Progenitor cell of endocrine pancreas (in vitro differentiated cells): ENCODE results near the gene SETD1B. TPM values are rescaled to one million over a fixed set of nuclear protein-coding genes. Genes with fewer than 3 reads are reported as not detected.

Experiments
- DNase-seq: peaks from one replicate; pipeline ENCODE4 v3.0.0; 2021; ENCODE audit warnings: low spot score; ENCODE audit not compliant: unreplicated experiment
- H3K27ac Mint-ChIP-seq: 2 replicates; pipeline ENCODE4 v1.8.0; 2021; ENCODE audit warnings: mild to moderate bottlenecking, moderate library complexity, mixed read lengths
- H3K27me3 Mint-ChIP-seq: 2 replicates; pipeline ENCODE4 v1.8.0; 2021; ENCODE audit warnings: mixed read lengths
- H3K36me3 Mint-ChIP-seq: 2 replicates; pipeline ENCODE4 v1.8.0; 2022; ENCODE audit warnings: mixed read lengths; ENCODE audit not compliant: insufficient read depth
- H3K4me1 Mint-ChIP-seq: 2 replicates; pipeline ENCODE4 v1.8.0; 2021; ENCODE audit warnings: low read depth, mixed read lengths
- H3K4me3 Mint-ChIP-seq: 2 replicates; pipeline ENCODE4 v1.8.0; 2021; ENCODE audit warnings: low read depth, mild to moderate bottlenecking, moderate library complexity, mixed read lengths
- H3K9me3 Mint-ChIP-seq: 2 replicates; pipeline ENCODE4 v1.8.0; 2021; ENCODE audit warnings: low read depth, mixed read lengths
- CTCF ChIP-seq: fragments of 200-600 bp; sonication (generic); IDR thresholded peaks from one replicate; pipeline ENCODE4 v1.5.0; 2021; ENCODE audit warnings: antibody characterized with exemption, mild to moderate bottlenecking; ENCODE audit not compliant: unreplicated experiment
- total RNA-seq: library from RNA; stranded (reverse); gene quantifications from 2 replicates; pipeline ENCODE4 v1.2.1, GENCODE V29; 2021

Gene SETD1B
- total RNA-seq, 1 donor from 2014 or later, result 28.6 TPM

- no peak for TF ChIP-seq CTCF
- Mint-ChIP-seq H3K27ac (no peak overlapping the region), H3K9me3 (no peaks in the 10 kb centered on the region), H3K27me3 (no peaks in the 10 kb centered on the region), H3K4me3 (no peak overlapping the region), H3K36me3 (peaks cover 3% of the 10 kb centered on the region), H3K4me1 (peaks cover 3% of the 10 kb centered on the region)
- DNase-seq, result no peak
These were observed 39.0 kb upstream of the SETD1B start for GRCh38 chr12:121764808-121765207.

GRCh38 chr12:121765573-121765972 is 38.2 kb upstream of the SETD1B start:
- no peak for DNase-seq
- H3K27me3 Mint-ChIP-seq, result no peaks in the 10 kb centered on the region
- H3K27ac Mint-ChIP-seq, result no peak overlapping the region
- H3K4me1 Mint-ChIP-seq, result peaks cover 4% of the 10 kb centered on the region
- peaks cover 3% of the 10 kb centered on the region for H3K36me3 Mint-ChIP-seq
- no peaks in the 10 kb centered on the region for H3K9me3 Mint-ChIP-seq
- no peak for TF ChIP-seq CTCF
- no peak overlapping the region for H3K4me3 Mint-ChIP-seq

- Mint-ChIP-seq H3K4me1 (peaks cover 4% of the 10 kb centered on the region), H3K27ac (no peak overlapping the region), H3K4me3 (no peak overlapping the region)
These were observed 37.3 kb upstream of the SETD1B start for GRCh38 chr12:121766290-121767039.

GRCh38 chr12:121767525-121768016 is 36.2 kb upstream of the SETD1B start:
- no peaks in the 10 kb centered on the region for H3K9me3 Mint-ChIP-seq
- no peak for DNase-seq
- H3K27me3 Mint-ChIP-seq, result no peaks in the 10 kb centered on the region
- H3K4me1 Mint-ChIP-seq, result peaks cover 1% of the 10 kb centered on the region
- H3K36me3 Mint-ChIP-seq, result no peaks in the 10 kb centered on the region
- H3K27ac Mint-ChIP-seq, result no peak overlapping the region
- TF ChIP-seq CTCF, result no peak
- no peak overlapping the region for H3K4me3 Mint-ChIP-seq

More at GRCh38 chr12:121766290-121767039, 37.3 kb upstream of the SETD1B start:
- Mint-ChIP-seq H3K36me3 (peaks cover 3% of the 10 kb centered on the region), H3K9me3 (no peaks in the 10 kb centered on the region), H3K27me3 (no peaks in the 10 kb centered on the region)
- TF ChIP-seq CTCF, result no peak
- no peak for DNase-seq

GRCh38 chr12:121769297-121769830 is 34.4 kb upstream of the SETD1B start:
- Mint-ChIP-seq H3K9me3 (no peaks in the 10 kb centered on the region), H3K27me3 (no peaks in the 10 kb centered on the region), H3K27ac (no peak overlapping the region), H3K36me3 (no peaks in the 10 kb centered on the region), H3K4me3 (no peak overlapping the region), H3K4me1 (peaks cover 3% of the 10 kb centered on the region)
- TF ChIP-seq CTCF, result no peak
- no peak for DNase-seq
